CD4-positive, alpha-beta T cell treated with Interleukin-12 subunit alpha and Interleukin-12 subunit beta, for 1 hour (primary cell): ENCODE results near the gene GGACT.
"Not testable (repeated sequence)": the region's sequence is repeated elsewhere in the genome, so short reads cannot be mapped to it uniquely, and the experiment has no call there.

Source experiments
- DNase-seq: peaks from one replicate; pipeline ENCODE4 v3.0.0-alpha.2; 2020

GGACT gene

GRCh38 chr13:100588331-100589177, at the start of gene GGACT:
TSS of gene GGACT (minus strand) at chr13:100588789. CDS start at chr13:100532591, 56,198 bp downstream.
- peak; percentile 89 for DNase-seq

GRCh38 chr13:100637796-100638195, 49.2 kb upstream of the GGACT start:
- DNase-seq = no peak

GRCh38 chr13:100637380-100637779, 48.8 kb upstream of the GGACT start:
- no peak for DNase-seq

- DNase-seq = no peak
These were observed 47.9 kb upstream of the GGACT start for GRCh38 chr13:100636441-100636840.

GRCh38 chr13:100636004-100636403, 47.4 kb upstream of the GGACT start:
- no peak for DNase-seq

- no peak for DNase-seq
These were observed 46.1 kb upstream of the GGACT start for GRCh38 chr13:100634696-100635095.

GRCh38 chr13:100633461-100633860, 44.9 kb upstream of the GGACT start:
- no peak for DNase-seq

GRCh38 chr13:100630555-100630954, 42.0 kb upstream of the GGACT start:
- DNase-seq = no peak

- no peak for DNase-seq
These were observed 38.5 kb upstream of the GGACT start for GRCh38 chr13:100627120-100627519.

GRCh38 chr13:100625447-100625846, 36.9 kb upstream of the GGACT start:
- DNase-seq = no peak

- DNase-seq = no peak
These were observed 32.2 kb upstream of the GGACT start for GRCh38 chr13:100620792-100621191.

GRCh38 chr13:100619940-100620339, 31.4 kb upstream of the GGACT start:
- no peak for DNase-seq

GRCh38 chr13:100618897-100619296, 30.3 kb upstream of the GGACT start:
- not testable (repeated sequence) for DNase-seq

GRCh38 chr13:100613031-100613430, 24.4 kb upstream of the GGACT start:
- DNase-seq = no peak

- DNase-seq = peak; percentile 39
These were observed 23.3 kb upstream of the GGACT start for GRCh38 chr13:100611678-100612492.

- no peak for DNase-seq
These were observed 22.1 kb upstream of the GGACT start for GRCh38 chr13:100610391-100611347.

GRCh38 chr13:100608906-100609305, 20.3 kb upstream of the GGACT start:
- peak; percentile 25 for DNase-seq

- DNase-seq = no peak
These were observed 19.9 kb upstream of the GGACT start for GRCh38 chr13:100608489-100608888.

- no peak for DNase-seq
These were observed 16.5 kb upstream of the GGACT start for GRCh38 chr13:100604918-100605710.

GRCh38 chr13:100602493-100603111, 14.0 kb upstream of the GGACT start:
- DNase-seq = no peak

- DNase-seq = no peak
These were observed 13.1 kb upstream of the GGACT start for GRCh38 chr13:100601716-100602115.
